UCSD-AML1 (cell line): Measurements from ENCODE around the gene DNAJC16.

Experiments used
- DNase-seq: peaks from one replicate; lab custom pipeline; 2025; ENCODE audit not compliant: unreplicated experiment; lab: John Stamatoyannopoulos, UW

Gene DNAJC16

GRCh38 chr1:15531682-15532081 lies 5.0 kb downstream of the DNAJC16 start:
- no peak for DNase-seq

GRCh38 chr1:15538771-15539170 lies 12.1 kb downstream of the DNAJC16 start:
- no peak for DNase-seq

GRCh38 chr1:15540186-15540585 lies 13.5 kb downstream of the DNAJC16 start:
- no peak for DNase-seq

- no peak for DNase-seq
Observed at GRCh38 chr1:15541231-15541792, 14.7 kb downstream of the DNAJC16 start.

DNA sequence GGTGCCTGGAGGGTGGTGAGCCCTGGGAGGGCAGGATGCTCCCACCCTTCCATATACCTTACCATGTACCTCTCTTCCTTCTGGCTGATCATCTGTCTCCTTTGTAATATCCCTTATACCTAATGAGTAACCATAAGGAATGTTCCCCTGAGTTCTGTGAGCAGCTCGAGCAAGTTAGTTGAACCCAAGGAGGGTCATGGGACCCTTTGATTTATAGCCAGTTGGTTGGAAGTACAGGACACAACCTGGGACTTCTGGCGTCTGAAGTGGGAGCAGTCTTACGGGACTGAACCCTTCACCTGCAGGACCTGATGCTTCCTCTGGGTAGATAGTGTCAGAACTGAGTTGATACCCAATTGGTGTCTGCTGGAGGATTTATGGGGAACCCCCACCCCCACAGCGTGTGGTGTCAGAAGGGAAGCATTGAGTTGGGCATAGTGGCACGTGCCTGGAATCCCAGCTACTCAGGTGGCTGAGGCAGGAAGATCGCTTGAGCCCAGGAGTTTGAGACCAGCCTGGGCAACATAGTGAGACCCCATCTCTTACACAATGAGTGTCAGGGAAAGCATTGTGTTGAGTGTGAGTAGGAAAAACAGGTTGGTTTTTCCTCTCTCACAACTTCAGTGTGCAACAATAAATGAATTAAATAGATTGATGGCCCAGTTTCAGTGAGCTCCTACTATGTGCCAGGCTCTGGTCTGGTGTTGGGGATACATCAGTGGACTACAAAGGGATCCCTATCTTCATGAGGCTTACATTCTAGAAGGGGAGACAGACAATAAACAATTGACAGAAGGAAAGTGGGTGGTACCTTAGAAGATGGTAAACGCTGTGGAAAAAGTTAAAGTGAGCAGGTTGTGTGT lies 16.0 kb downstream of the DNAJC16 start:
- DNase-seq: no peak

DNA sequence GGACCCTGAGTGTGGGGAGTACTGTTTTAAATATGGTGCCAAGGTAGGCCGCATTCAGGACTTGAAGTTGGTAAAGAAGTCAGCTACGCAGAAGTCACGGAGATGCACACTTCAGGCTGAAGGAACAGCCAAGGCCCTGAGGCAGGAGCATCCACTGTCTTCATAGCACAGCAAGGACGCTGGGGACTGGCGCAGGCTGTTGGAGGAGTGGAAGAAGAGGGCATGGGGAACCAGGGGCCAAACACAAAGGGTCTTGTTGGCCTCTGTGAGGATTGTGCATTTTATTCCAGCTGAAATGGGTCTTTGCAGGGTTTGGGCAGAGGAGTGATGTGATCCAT lies 16.6 kb downstream of the DNAJC16 start:
- no peak for DNase-seq

- no peak for DNase-seq
Observed at GRCh38 chr1:15543589-15544568, 17.2 kb downstream of the DNAJC16 start.

GRCh38 chr1:15546641-15547040 lies 20.0 kb downstream of the DNAJC16 start:
- no peak for DNase-seq

DNA sequence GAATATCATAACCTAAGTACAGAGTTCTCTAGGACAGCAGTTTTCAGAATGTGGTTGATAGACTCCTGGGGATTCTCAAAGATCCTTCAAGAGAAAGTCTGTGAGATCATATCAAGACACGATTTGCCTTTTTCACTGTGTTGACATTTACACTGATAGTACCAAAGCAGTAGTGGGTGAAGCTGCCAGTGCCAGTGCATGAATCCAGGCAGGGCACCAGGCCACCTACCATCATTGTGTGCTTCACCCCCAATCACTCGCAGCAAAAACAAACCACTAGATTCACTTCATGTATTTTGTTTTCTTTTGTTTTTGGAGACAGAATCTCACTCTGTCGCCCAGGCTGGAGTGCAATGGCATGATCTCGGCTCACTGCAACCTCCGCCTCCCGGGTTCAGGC lies 23.9 kb downstream of the DNAJC16 start:
- no peak for DNase-seq

- no peak for DNase-seq
Observed at GRCh38 chr1:15557008-15557407, 30.4 kb downstream of the DNAJC16 start.

DNA sequence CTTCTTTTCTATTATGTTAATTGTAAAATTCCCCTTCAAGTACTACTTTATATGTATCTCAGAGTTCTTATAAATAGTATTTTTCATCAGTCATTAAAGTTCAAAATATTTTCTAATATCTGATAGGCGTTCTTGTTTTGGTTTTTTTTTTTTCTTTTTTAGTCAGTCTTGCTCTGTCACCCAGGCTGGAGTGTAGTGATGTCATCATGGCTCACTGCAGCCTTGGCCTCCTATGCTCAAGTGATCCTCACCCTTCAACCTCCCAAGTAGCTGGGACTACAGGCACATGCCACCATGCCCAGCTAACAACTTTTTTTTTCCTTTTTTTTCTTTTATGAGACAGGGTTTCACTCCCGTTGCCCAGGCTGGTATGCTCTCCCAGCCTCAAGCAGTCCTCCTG lies 30.9 kb downstream of the DNAJC16 start:
- no peak for DNase-seq

DNA sequence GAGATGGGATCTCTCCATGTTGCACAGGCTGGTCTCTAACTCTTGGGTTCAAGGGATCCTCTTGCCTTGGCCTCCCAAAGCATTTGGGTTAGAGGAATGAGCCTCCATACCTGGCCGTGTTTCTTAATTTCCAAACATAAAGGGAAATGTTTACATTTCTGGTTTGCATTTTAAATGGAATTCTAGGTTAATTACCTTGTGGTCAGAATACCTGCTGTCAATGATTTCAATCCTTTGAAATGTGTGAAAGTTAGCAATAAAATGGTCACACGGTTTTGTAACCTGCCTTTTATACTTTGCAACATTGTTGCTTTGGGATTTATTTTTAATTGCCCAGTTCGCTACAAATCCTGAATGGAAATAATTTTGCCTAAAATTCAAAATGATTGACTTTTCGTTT lies 31.9 kb downstream of the DNAJC16 start:
- DNase-seq: no peak

GRCh38 chr1:15559189-15559810 lies 32.7 kb downstream of the DNAJC16 start:
- DNase-seq: no peak

DNA sequence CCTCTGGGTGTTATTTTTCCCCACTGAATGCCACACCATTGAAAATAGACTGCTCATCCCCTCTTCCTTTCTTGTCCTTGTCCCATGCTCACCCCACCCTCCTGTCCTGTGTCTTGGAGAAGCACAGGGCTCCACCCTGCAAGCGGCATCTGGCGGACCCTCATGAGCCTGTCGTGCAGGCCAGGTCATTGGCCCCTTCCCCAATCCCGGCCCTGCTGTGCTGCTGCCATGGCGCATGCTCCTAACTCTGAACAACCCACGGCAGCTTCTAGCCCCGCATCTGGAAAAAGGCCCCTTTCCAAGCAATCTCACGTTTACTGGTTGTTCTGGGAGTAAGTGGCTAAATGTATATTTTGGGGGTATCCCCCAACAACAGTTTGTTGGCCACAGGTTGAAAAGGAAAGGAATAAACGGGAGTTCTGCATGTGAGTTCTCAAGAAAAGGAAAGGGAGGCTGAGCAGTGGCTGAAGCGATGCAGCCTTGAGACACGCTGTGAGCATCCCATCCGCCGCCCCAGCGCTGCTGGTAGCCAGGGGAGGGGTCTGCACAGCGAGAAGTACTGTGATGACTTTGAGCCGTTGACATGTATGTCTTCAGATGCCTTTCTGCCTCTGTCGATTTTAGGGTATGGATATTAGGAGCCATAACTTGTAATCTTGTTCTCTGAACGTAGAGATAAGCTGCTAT lies 41.9 kb downstream of the DNAJC16 start:
- DNase-seq: no peak

DNA sequence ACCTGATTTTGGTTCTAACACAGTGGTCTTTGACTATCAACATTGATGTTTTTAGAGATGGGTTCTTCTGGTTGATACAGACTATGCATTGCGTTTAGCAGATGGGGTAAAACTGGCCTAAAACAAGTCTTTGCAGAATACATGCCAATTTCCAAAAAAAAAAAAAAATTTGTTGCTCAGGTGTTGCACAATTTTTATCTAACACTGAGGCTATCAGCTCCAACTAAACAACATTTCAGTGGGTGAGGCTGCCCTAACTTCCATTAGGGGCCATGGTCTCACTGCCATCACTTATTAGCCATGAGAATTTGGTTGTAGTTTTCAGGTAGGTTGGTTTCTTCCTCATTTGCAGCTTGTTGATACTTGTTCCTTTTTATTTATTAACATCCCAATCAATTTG lies 44.2 kb downstream of the DNAJC16 start:
- DNase-seq: no peak

GRCh38 chr1:15571266-15571665 lies 44.6 kb downstream of the DNAJC16 start:
- DNase-seq: no peak

DNA sequence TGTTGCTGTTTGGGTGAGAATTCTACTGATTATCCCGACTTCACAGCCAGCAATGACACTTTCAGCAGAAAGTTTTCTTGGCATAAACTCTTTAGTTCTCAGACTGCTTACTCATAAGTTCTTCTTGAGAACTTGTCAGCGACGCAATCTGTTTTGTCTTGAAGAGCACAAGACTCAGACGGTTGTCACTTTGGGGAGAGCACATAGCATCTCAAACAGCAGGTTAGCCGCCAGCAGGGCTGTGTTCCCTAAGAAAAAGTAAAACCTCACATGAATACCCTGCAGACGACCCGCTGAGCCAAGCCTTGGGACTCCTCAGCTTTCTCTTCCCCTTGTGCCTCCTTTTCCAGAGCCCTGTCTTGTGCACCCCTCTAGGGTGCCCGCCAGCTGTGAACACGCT lies 46.8 kb downstream of the DNAJC16 start:
- no peak for DNase-seq

DNA sequence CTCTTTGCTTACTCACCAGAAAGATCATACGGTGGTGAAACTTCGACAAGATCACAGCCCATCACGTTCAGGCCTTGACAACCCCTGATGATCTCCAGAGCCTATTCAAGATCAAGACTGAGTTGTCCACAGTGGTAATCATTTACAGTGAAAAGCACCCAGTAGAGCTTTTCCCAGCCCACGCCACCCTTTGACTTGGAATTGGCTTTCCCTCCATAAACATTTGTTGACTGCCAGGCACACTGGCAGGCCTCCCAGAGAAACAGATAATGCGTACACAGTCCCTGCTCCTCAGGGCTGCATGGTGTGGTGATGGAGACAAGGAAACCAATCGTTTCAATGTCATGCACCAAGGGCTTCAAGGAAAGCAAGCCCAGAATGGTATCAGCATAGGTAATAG lies 48.1 kb downstream of the DNAJC16 start:
- no peak for DNase-seq

- DNase-seq: no peak
Observed at GRCh38 chr1:15575549-15576150, 49.0 kb downstream of the DNAJC16 start.

DNA sequence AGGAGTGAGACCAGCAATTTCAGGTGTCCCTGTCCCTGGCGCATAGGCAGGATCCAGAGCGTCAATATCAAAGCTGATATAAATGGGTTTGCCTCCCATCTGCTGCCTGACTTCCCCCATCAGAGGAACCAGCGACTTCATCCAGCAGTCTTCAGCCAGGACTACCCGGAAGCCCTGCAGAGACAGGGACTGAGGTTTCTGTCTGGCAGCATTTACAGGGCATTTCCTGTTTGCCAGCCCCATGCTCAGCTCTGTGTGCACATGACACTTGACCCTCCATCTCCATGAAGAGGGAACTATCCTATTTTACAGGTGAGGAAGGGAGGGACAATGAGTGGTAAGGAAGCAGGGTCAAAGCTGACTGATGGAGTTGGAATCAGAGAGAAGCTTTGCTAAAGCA lies 51.0 kb downstream of the DNAJC16 start:
- DNase-seq: no peak
